Kidney tubule cell (primary cell): ENCODE measurements around the gene IQSEC3.

Experiments
- DNase-seq: peaks from one replicate; pipeline ENCODE4 v3.0.0-alpha.2; 2018; ENCODE audit warnings: low spot score

Gene IQSEC3

DNA sequence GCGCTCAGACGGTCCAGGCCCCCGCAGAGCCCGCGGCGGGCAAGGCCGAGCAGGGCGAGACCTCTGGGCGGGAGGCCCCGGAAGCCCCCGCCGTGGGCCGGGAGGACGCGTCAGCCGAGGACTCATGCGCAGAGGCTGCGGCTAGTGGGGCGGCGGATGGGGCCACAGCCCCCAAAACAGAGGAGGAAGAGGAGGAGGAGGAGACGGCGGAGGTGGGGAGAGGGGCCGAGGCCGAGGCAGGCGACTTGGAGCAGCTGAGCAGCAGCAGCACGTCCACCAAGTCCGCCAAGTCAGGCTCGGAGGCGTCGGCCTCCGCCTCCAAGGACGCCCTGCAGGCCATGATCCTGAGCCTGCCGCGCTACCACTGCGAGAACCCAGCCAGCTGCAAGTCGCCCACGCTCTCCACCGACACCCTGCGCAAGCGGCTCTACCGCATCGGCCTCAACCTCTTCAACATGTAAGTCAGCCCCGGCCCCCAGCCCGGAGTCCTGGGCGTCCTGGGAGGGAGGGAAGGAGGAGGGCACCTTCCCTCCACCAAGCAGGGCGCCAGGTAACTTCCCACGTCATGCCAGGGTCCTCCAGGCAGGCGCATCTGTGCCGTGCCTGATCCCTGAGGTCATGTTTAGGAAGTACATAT, 72.4 kb downstream of the IQSEC3 start:
- DNase-seq, result no peak

GRCh38 chr12:139585-139984, 73.0 kb downstream of the IQSEC3 start:
- DNase-seq, result no peak

GRCh38 chr12:140162-140561, 73.6 kb downstream of the IQSEC3 start:
- DNase-seq, result no peak

- peak; percentile 75 for DNase-seq
These were observed 77.5 kb downstream of the IQSEC3 start for GRCh38 chr12:143964-144649.

DNA sequence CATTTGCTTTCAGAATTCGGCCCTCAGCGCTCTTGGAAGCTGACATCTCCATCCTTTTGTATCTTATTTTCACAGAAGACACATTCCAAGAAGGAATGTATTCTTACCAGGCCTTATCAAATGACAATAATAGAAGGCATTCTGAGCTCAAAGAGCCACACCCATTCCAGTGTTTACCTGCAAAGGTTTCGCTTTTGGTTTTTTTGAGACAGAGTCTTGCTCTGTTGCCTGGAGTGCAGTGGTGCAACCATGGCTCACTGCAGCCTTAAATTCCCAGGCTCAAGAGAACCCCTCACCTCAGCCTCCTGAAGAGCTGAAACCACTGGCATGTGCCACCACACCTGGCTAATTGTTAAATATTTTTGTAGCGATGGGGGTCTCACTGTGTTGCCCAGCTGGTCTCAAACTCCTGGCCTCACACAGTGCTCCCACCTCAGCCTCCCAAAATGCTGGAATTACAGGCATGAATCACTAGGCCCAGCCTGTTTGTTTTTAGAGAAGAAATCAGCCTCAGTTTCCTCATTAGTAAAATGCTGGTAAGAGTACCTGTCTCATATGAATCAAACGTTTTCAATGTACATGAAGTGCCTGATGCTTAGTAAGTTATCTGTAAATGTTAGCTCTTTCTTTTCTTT, 78.2 kb downstream of the IQSEC3 start:
- no peak for DNase-seq

GRCh38 chr12:145369-145960, 78.9 kb downstream of the IQSEC3 start:
- peak; percentile 50 for DNase-seq

- DNase-seq, result no peak
These were observed 80.7 kb downstream of the IQSEC3 start for GRCh38 chr12:147242-147641.

DNA sequence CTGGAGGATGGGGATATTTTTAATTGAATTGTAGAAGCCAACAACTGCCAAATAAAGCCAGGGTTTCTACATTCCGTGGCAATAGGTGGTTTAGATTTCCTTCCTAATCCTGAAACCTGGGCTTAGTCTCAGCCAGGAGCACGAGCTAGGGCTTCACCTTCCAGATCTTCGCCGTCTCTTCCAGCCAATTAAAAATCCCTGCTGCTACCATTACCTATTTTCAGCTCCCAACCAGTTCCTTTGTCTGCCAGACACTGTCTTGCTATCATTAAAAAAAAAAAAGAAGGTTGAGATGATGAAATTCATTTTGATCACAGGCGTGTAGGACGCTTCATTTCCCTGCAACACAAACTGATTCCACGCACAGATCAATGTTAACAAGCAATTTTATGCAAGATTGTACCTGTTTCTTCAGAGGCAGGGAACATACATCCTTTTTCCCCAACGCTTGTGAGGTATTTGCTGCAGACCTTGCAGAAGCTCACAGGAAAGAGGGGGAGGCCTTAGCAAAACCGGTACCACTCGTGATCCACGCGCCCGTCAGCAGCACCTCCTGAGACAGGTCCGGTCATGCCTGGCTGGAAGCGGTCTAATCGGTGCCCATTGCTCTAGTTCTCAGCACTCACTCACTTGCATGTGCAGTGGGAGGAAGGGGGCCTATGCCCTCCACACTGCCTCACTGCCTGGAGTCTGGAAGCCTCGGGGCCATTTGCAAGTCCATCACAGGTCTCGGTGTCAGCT, 82.3 kb downstream of the IQSEC3 start:
- DNase-seq, result no peak

GRCh38 chr12:151579-151978, 85.0 kb downstream of the IQSEC3 start:
- no peak for DNase-seq

DNA sequence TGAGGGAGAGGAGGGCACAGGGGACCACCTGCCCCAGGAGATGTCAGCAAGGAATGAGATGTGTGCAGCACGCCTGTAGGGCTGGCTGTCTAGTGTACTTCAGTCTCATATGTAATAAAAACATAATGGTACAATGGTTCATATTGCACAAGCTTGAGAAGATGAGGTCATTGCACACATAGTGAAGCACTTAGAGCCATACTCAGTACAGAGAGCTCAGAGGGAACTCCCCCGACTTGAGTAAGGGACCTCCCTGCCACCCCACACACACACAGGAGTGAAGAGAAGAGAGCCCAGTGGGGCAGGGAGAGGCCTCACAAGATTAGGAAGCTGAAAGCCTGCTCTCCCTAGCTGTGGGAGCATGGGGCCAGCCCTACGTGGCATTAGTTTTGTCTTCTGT, 85.9 kb downstream of the IQSEC3 start:
- no peak for DNase-seq

DNA sequence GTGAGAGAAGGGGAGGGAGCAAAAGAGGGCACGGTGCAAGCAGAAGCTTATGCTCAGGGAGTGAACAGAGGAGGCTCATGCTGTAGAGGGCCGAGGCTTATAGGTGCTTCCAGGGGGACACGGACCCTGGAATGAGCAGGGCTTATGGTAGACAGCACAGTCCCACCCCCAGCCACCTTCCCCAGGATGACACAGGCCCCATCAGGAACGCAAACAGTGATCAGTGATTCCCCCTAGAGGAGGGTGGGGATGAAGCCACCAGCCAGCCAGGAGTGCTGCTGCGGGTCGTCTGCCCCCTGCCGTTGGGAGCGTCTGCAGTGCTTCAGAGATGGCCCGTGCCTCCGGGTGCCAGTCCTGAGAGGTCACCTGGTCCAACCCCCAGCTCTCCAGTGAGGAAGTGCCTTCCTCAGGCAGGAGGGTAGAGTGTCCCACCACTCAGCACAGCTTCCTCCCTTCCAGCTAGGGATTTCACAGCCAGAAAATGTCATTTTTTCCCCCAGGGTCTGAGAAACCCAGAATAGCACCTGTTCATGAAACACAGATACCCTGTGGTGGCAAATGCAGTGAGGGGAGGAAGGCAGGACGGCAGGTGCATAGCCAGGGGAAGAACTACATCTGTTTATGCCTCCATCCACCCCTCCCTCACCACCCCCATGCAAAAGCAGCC, 86.6 kb downstream of the IQSEC3 start:
- DNase-seq, result peak; percentile 77

GRCh38 chr12:154058-154457, 87.5 kb downstream of the IQSEC3 start:
- no peak for DNase-seq

- no peak for DNase-seq
These were observed 88.4 kb downstream of the IQSEC3 start for GRCh38 chr12:155006-155405.

- no peak for DNase-seq
These were observed 89.1 kb downstream of the IQSEC3 start for GRCh38 chr12:155646-156045.

DNA sequence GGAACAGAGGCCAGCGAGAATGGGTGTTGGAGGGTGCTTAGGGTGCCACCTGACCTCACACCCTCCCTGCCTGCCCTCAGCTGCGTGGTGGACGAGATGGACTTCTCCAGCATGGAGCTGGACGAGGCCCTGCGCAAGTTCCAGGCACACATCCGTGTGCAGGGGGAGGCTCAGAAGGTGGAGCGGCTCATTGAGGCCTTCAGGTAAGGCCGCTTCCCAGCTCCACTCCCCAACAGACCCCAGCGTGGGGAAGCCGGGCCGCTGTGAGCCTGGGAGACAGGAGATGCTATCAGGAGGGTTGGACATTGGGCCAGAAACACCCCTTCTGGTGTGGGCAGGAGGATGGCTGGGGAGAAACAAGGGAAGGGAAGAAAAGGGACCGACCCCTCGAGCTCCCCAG, 90.4 kb downstream of the IQSEC3 start:
- no peak for DNase-seq

DNA sequence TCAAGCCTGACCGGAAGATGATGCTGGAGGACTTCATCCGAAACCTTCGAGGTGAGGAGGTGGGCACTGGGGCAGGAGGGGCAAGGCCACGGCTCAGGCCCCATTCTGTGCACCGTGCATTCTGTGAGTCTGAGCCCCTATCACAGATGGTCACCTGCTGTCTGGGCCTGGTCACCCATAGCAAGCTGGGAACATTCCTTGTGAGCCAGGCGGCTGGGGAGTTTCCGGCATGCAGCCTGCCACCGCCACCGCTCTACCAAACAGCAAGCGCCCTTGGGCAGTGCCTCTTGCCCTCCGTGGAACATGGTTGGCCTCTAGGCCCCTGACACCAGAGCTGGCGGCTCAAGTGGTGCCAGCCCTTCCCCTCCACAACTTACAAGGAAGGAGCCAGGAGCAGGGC, 91.1 kb downstream of the IQSEC3 start:
- DNase-seq, result no peak

DNA sequence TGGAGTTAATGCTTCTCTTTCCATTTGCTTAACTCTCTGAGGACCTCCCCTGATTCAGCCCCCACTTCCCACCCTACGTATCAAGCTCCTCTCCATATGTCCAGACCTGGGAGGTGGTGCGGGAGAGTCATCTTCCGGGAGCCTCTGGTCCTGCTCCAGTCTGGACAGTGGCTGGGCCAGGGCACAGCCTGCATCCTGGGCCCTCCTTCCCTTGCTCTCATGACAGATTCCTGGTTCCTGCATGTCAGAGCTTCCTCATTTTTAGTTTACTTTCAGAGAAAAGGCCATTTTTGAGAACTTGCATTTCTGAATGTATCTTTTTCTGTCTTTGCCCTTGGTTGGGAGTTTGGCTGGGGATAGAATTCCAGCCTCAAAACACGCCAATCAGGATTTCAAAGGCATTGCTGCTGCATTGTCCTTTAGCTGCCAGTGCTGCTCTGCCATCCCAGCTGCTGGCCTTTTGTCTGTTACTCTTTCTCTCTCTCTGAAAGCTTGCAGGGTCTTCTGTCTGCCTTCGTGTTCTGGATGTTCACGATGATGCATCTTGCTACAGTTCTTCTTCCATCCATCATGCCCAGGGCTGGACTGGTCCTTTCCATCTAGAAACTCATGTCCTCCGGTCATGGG, 92.7 kb downstream of the IQSEC3 start:
- DNase-seq, result no peak

- DNase-seq, result no peak
These were observed 94.3 kb downstream of the IQSEC3 start for GRCh38 chr12:160858-161257.

DNA sequence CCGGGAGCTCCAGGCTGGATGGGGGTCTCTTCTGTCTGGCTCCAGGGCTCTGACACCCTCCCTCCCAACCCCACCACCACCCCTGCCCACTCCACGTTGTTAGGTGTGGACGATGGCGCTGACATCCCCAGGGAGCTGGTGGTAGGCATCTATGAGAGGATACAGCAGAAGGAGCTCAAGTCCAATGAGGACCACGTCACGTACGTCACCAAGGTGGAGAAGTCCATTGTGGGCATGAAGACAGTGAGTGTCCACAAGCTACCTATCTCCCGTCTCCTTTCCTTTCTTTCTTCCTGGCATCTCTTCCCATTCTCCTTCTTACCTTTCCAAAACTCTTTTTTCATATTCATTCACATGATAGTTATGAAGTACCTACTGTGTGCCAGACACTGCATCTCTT, 95.3 kb downstream of the IQSEC3 start:
- DNase-seq, result no peak

DNA sequence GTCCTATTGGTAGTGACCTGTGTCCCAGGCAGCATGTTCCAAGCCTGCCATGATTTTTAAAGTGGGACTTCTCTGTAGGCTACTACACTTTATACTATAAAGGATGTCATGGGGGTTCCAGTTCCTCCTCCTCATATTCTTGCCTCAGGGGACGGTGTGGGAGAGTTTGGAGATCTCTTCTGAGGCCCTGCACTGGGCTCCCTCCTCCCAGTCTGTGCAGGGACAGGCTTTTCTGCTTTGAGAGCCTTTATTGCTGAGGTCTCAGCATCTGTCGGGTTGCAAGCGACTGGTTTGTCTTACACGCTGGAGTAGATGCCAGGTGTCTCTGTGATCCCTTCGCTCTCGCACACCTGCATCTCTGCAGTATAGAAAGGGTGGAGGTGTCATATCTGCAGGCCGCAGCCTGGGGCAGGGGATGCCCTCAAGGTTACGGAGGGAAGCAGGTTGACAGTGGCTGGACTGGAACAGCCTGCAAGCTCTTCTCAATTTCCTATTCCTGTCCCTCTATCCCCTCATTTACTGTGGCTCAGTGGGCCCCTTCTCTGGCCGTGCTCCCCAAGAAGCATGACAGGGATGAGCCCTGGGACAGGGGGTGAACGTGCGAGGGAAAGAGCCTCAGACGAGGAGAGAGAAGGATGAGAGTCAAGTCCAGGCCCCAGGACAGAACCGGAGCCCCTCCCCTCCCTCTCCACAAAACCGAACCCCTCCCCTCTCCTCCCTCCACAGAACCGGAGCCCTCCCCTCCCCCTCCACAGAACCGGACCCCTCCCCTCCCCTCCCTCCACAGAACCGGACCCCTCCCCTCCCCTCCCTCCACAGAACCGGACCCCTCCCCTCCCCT, 96.1 kb downstream of the IQSEC3 start:
- no peak for DNase-seq
